HCT116 (cell line): ENCODE results near the gene FHIT.

Experiments
- CBX3 ChIP-seq: IDR thresholded peaks from 2 replicates; pipeline ENCODE4 v1.6.1; 2012; ENCODE audit warnings: low read depth
- EGR1 ChIP-seq: IDR thresholded peaks from 2 replicates; pipeline ENCODE4 v1.6.1; 2012; ENCODE audit warnings: low read depth
- EZH2 ChIP-seq: fragments of 200-600 bp; sonication (generic); IDR thresholded peaks from 2 replicates; pipeline ENCODE4 v1.6.1; 2017; ENCODE audit warnings: antibody characterized with exemption, mixed run types
- FOSL1 ChIP-seq: IDR thresholded peaks from 2 replicates; pipeline ENCODE4 v1.6.1; 2012; ENCODE audit warnings: low read depth
- JUND ChIP-seq: IDR thresholded peaks from 2 replicates; pipeline ENCODE4 v1.6.1; 2012
- POLR2AphosphoS5 ChIP-seq: IDR thresholded peaks from 2 replicates; pipeline ENCODE4 v1.6.1; 2011; ENCODE audit warnings: mild to moderate bottlenecking, low read depth, low read length, moderate library complexity
- RAD21 ChIP-seq: IDR thresholded peaks from 2 replicates; pipeline ENCODE4 v1.6.1; 2012; ENCODE audit warnings: low read depth, mild to moderate bottlenecking
- ZNF274 ChIP-seq: fragments of 200-500 bp; sonication (Bioruptor generic); IDR thresholded peaks from 2 replicates; pipeline ENCODE4 v1.6.1; 2014; ENCODE audit warnings: mild to moderate bottlenecking, low read depth, low read length, inconsistent platforms
- TF ChIP-seq, protein P1 (sequence below), 3 experiments: fragments of 200-600 bp in 1 of 3; sonication (generic) in 1 of 3; IDR thresholded peaks in 2 of 3; conservative IDR thresholded peaks in 1 of 3; 2 replicates each; pipeline ENCODE4 v1.5.1; 2012 to 2017; ENCODE audit warnings: low read depth in 2 of 3, low read length in 2 of 3, antibody characterized with exemption in 1 of 3, borderline replicate concordance in 1 of 3, control low read depth in 1 of 3, mild to moderate bottlenecking in 1 of 3, mixed read lengths in 1 of 3, mixed run types in 1 of 3, moderate library complexity in 1 of 3; ENCODE audit not compliant: insufficient read depth in 1 of 3
- TF ChIP-seq, protein P2 (sequence below): IDR thresholded peaks from 2 replicates; pipeline ENCODE4 v1.6.1; 2012

DNA sequence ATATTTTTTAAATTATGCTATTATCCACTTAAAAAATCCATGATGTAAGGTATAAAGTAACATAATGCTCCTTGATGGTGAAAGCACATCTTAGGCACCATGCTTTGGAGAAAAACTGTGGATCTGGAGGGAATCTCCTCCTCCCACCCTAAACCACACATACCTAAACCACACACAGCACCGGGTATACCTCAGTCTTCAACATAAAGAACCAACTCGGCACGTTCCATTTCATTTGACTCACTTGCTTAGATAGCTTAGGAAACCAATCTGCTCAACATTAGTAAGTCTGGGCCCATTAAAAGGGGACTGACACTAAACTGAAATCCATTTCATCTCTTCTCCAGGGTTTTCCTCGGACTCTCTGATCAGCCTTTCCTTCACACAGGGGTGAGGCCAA lies 1255.7 kb downstream of the FHIT start:
- TF ChIP-seq, protein P1, sequence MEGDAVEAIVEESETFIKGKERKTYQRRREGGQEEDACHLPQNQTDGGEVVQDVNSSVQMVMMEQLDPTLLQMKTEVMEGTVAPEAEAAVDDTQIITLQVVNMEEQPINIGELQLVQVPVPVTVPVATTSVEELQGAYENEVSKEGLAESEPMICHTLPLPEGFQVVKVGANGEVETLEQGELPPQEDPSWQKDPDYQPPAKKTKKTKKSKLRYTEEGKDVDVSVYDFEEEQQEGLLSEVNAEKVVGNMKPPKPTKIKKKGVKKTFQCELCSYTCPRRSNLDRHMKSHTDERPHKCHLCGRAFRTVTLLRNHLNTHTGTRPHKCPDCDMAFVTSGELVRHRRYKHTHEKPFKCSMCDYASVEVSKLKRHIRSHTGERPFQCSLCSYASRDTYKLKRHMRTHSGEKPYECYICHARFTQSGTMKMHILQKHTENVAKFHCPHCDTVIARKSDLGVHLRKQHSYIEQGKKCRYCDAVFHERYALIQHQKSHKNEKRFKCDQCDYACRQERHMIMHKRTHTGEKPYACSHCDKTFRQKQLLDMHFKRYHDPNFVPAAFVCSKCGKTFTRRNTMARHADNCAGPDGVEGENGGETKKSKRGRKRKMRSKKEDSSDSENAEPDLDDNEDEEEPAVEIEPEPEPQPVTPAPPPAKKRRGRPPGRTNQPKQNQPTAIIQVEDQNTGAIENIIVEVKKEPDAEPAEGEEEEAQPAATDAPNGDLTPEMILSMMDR (IDR thresholded peaks at IDR 0.05 in 2 of 3, conservative IDR thresholded peaks at IDR 0.05 in 1 of 3; ENCODE audit: borderline replicate concordance in 1 of 3, insufficient read depth in 1 of 3, low read depth in 2 of 3, low read length in 2 of 3): no peak
- TF ChIP-seq JUND (no peak), ZNF274 (no peak), FOSL1 (no peak), CBX3 (no peak), RAD21 (no peak), POLR2AphosphoS5 (no peak), EZH2 (no peak), EGR1 (no peak)
- TF ChIP-seq, protein P2, sequence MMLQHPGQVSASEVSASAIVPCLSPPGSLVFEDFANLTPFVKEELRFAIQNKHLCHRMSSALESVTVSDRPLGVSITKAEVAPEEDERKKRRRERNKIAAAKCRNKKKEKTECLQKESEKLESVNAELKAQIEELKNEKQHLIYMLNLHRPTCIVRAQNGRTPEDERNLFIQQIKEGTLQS: no peak
